ENCODE data around the gene OR2J1.
"Not testable (repeated sequence)": the region's sequence is repeated elsewhere in the genome, so short reads cannot be mapped to it uniquely, and the experiment has no call there.

OR2J1 gene

GRCh38 chr6:29087213-29087612 is 12.1 kb upstream of the OR2J1 start, which contains the start of gene OR2B3:
OR2B3 (minus strand) TSS chr6:29087313; CDS start chr6:29087248, 65 bp downstream.
- no peak for DNase-seq (ENCODE audit: low read depth, low spot score)
- in situ Hi-C loops (cut with HindIII; ENCODE audit: low sequenced_read_pairs), result no loop called here
- H3K4me3 ChIP-seq (ENCODE audit: low read depth, low read length), result no peak within 1 kb of the TSS
- no peak for TF ChIP-seq CTCF (IDR thresholded peaks at IDR 0.05; ENCODE audit: low read depth, low read length)

GRCh38 chr6:29092957-29093356 is 6.3 kb upstream of the OR2J1 start:
- in situ Hi-C loops (cut with HindIII; ENCODE audit: low sequenced_read_pairs), result no loop called here
- no peak for DNase-seq (ENCODE audit: low read depth, low spot score)
- no peak overlapping the region for H3K4me3 ChIP-seq (ENCODE audit: low read depth, low read length)
- no peak for TF ChIP-seq CTCF (IDR thresholded peaks at IDR 0.05; ENCODE audit: low read depth, low read length)

- no peak overlapping the region for H3K4me3 ChIP-seq (ENCODE audit: low read depth, low read length)
- TF ChIP-seq CTCF (IDR thresholded peaks at IDR 0.05; ENCODE audit: low read depth, low read length), result no peak
- DNase-seq (ENCODE audit: low read depth, low spot score), result no peak
- in situ Hi-C loops (cut with HindIII; ENCODE audit: low sequenced_read_pairs), result no loop called here
Measured at GRCh38 chr6:29097803-29098202, 1.5 kb upstream of the OR2J1 start.

- no peak within 1 kb of the TSS for H3K4me3 ChIP-seq (ENCODE audit: low read depth, low read length)
- no peak for TF ChIP-seq CTCF (IDR thresholded peaks at IDR 0.05; ENCODE audit: low read depth, low read length)
- in situ Hi-C loops (cut with HindIII; ENCODE audit: low sequenced_read_pairs), result no loop called here
- no peak for DNase-seq (ENCODE audit: low read depth, low spot score)
Measured at GRCh38 chr6:29107758-29108157, 8.5 kb downstream of the OR2J1 start, which contains the start of gene OR2J3. OR2J3 (plus strand) TSS chr6:29108058; CDS start chr6:29111891, 3,833 bp downstream.

GRCh38 chr6:29112135-29112534 is 12.8 kb downstream of the OR2J1 start:
- in situ Hi-C loops (cut with HindIII; ENCODE audit: low sequenced_read_pairs), result no loop called here
- no peak for DNase-seq (ENCODE audit: low read depth, low spot score)
- no peak for TF ChIP-seq CTCF (IDR thresholded peaks at IDR 0.05; ENCODE audit: low read depth, low read length)
- no peak overlapping the region for H3K4me3 ChIP-seq (ENCODE audit: low read depth, low read length)

- in situ Hi-C loops (cut with HindIII; ENCODE audit: low sequenced_read_pairs); DNase-seq (ENCODE audit: low read depth, low spot score); H3K4me3 ChIP-seq (ENCODE audit: low read depth, low read length): not testable (repeated sequence)
Measured at GRCh38 chr6:29114964-29115363, 15.7 kb downstream of the OR2J1 start.

GRCh38 chr6:29129326-29130012 is 30.2 kb downstream of the OR2J1 start:
- in situ Hi-C loops (cut with HindIII; ENCODE audit: low sequenced_read_pairs), result no loop called here
- no peak for DNase-seq (ENCODE audit: low read depth, low spot score)
- H3K4me3 ChIP-seq (ENCODE audit: low read depth, low read length), result no peak overlapping the region
- TF ChIP-seq CTCF (IDR thresholded peaks at IDR 0.05; ENCODE audit: low read depth, low read length), result no peak

Data from astrocyte of the spinal cord (primary cell).